GM19455 (cell line): Measurements from ENCODE around the gene TAF1B.
"Not testable (repeated sequence)": the region's sequence is repeated elsewhere in the genome, so short reads cannot be mapped to it uniquely, and the experiment has no call there.

ENCODE experiments used
- ATAC-seq: cut with Tn5 transposase; IDR thresholded peaks from one replicate; pipeline ENCODE4 v1.9.1; 2021; ENCODE audit not compliant: unreplicated experiment

TAF1B gene

DNA sequence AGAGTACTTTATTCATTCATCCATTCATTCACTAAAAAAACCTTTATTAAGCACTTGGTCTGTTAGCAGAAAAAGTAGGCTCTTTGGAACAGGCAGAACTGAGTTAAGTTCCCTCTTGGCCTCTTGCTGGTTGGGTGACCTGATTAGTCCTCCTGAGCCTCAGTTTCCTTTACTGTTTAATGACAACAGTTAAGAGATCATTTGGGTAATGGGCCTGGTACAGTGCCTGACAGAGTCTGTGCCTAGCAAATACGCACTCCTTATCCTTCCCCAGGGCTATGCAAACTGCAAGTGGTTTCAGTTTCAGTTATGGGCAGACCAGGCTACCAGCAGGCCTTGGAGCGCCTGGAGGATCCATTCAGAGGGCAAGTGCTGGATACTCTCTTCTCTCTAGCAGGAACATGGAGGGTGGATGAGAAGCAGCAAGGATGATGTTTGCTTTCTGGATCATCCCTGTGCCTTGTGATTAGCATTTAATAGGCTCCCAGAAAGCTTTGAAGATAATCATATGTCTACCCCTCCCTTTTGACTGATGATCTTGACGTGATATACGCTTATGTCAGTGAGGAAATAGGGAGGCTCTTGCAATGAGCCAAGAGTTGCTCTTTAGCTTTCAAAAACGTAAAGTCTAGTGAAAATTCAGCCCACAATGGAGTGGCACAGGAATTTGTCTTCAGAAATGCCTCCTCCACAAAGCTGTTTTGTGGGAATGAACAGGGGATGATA, 12.4 kb upstream of the TAF1B start:
- ATAC-seq, result no peak

DNA sequence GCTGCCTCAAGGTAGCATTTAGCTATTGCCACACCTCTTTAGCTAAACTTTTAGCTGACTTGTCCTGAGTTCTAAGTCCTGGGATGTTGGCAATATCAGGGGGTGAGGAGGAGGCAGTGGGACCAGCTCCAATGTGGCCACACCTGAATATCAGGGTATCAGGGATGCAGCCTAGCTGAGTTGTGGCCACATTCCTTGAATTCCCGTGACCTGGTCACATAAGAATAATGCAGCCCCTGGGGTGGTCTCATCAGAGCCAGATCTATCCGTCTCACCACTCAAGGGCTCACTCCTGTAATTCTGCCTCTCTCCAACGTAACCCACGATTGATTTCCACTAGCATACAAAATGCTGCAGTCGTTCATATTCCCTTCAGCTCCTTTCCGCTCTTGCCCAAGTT, 11.6 kb upstream of the TAF1B start:
- ATAC-seq, result no peak

DNA sequence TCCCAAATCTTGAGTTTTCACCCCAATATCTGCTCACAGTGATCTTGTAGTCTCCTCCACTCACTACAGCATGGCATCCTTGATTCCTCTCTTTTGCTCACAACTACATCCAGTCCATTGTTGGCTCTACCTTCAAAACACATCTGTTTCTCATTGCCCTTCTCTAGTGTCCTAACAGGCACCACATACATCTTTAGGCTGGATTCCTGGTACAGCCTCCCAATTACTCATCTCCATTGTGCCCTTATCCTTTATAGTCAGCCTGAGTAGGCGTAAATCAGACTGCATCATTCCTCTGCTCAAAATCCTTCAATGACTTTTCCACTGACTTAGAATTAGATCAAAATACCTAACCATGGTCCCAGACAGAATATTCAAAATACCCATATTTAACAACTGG, 10.7 kb upstream of the TAF1B start:
- ATAC-seq, result no peak

DNA sequence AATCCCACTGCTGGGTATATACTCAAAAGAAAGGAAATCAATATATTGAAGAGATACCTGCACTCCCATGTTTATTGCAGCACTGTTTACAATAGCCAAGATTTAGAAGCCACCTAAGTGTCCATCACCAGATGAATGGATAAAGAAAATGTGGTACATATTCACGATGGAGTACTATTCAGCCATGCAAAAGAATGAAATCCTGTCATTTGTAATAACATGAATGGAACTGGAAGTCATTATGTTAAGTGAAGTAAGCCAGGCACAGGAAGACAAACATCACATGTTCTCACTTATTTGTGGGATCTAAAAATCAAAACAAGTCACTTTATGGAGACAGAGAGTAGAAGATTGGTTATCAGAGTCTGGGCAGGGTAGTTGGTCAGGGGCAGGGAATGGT, 8.2 kb upstream of the TAF1B start:
- ATAC-seq, result not testable (repeated sequence)

DNA sequence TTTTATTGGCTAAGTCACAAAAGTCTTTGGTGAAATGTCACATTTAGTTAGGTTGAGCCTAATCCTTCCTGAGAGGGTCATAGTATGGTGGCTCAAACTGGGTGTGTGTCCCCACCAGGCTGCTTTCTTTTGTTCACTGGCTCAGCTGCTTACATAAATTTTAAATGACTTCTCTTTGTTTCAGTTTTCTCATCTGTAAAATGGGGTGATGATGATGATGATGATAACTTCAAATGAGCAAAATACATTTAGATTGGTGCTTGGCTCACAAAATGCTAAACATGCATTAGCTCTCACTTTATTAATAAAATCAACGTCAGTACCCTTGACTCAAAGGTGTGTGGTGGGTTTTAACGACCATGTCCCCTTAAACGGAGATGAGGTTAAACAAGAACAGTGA, 7.2 kb upstream of the TAF1B start:
- no peak for ATAC-seq

DNA sequence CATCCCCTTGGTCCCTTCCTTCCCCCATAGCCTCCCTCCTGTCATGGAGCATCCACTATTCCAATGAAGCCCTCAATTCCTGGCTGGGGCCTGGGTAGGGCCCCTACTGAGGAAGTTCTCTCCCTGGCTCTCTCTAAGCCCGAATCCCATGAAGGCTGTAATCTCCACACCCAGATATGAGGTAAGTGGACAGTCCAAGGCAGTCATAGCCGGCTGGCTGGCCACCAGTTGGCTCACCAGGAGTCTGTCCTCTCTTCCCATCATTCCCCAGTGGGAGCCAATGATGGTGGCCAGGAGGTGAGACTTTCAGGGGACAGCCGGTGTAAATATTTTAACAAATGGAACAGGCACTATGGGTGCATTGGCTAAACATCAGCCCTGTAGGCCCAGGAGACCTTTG, 6.8 kb upstream of the TAF1B start:
- no peak for ATAC-seq

DNA sequence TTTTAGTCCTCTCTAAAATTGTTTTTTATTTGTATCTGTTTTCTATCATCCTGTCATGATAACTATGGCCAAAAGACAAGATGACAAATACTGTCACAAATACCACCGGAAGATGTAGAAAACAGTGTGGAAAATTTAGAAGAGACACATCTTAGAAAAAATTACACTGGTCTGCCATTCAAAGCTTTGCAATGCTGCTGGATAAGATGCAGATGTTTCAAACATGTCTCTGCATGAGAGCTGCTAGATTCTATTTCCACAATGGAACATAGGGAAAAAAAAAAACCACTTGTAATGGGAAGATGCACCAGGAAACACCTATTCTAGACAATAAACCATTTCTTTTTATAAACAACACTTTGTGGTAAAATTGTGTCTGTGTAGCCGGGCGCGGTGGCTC, 5.8 kb upstream of the TAF1B start:
- no peak for ATAC-seq

DNA sequence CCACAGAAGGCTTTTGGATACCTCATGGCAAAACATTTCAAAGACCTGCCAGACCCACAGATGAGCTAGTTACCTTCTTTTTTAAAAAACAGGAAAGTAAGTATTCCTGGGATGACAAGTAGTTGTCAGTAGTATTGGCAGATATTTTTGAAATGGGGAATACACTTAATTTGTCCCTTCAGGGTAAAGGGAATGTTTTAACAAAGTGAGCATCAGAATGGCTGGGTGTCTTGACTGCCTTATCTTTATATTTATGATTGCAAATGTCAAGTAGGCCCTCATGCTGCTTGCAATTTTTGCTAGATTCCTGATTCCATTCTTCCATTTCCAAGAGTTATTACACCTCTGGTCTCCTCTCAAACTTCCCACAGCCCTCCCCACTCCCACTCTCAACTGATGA, 4.9 kb upstream of the TAF1B start:
- no peak for ATAC-seq

DNA sequence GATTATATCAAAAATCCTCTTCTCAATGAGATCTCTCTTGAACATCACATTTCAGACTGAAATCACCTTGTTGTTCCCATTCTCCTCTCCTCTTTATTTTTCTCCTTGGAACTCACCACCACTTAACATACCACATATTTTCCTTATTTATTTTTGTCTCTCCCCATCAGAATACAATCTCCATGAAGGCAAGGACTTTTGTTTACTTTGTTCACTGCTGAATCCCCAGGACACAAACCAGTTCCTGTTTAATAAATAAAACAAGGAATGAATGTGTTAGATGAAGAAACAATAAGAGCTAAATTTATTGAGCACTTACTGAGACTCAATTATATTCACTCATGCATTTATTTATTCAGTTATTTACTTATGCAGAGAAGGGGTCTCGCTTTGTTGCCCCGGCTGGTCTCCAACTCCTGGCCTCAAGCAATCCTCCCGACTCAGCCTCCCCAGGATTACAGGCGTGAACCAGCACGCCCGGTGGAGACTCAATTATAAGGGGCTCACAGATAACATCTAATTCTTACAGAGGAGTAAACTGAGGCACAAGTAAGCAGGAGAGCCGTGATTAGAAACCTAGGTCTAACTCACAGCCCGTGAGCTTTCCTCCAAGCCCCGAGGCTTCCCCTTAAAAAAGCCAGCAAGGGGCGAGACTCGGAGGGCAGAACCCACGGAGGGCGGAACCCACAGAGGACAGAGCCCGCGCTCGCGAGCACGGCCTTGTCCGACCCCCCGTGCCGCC, 616 bp upstream of the TAF1B start:
- no peak for ATAC-seq

DNA sequence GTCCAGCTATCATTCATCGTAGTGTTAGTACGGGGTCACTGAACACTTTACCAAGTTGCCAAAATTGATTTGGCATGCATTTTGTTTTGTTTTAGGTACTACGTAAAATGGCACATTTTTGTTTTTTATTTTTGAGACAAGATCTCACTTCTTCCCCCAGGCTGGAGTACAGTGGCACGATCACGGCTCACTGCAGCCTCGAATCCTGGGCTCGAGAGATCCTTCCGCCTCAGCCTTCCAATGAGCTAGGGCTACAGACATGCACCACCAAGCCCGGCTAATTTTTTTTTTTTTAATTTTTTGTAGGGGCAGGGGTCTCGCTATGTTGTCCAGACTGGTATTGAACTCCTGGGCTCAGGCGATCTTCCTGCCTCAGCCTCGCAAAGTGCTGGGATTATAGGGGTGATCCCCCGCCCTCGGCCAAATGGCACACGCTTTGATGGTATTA, 786 bp downstream of the TAF1B start:
- peak; percentile 2 for ATAC-seq

DNA sequence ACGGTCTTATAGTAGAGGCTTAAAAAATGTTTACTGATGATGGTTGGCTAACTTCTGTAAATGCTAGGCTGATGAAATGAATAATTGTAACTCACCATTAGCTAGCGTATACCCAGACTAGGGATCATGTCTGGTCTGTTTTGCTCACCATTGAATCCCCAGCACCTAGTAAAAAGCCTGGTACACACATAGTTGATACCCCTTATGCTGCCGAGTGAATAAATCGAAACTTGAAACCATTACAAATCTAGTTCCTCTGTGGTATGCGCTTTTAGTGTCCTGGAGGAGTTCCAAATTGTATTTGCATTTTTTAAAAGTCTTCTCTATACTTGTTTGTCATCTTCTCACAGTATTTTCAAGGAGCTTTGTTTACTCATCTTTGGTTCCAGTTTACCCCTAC, 1.3 kb downstream of the TAF1B start:
- ATAC-seq, result peak; percentile 28

DNA sequence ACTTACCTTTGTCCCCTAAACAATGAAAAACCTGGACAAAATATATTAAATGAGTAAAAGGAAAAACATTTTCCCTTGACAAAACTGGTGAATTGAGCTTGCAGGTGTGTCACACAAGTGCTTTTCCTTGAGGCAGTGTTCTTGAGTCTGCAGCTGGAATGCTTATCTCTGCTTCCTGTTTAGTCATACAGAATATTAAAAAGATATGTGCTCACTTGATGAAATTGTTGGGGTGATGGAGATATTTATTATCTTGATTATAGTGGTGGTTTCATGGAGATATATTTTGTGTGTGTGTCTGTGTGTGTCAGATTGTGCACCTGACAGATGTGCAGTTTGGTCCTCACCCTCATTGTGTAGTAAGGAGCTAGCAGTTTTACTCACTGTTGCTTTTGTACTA, 3.3 kb downstream of the TAF1B start:
- ATAC-seq, result no peak

DNA sequence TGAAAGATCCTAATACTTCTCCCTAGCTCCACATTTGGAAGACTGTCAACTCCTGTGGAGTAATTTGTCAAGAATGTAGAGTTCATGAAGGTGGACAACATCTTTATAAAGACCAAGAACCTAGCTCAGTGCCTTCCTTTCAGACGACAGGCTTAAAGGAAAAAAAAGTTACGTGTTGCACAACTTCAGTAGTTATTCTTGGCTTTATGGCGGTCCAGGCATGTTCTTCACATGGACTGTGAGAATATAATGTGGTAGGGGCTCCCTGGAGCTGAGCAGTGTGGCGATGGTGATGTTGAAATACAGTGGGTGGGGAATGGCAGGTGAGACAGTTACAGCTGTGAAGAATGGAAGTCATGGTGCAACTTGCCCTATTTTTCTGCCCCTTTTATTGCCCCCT, 3.9 kb downstream of the TAF1B start:
- no peak for ATAC-seq

DNA sequence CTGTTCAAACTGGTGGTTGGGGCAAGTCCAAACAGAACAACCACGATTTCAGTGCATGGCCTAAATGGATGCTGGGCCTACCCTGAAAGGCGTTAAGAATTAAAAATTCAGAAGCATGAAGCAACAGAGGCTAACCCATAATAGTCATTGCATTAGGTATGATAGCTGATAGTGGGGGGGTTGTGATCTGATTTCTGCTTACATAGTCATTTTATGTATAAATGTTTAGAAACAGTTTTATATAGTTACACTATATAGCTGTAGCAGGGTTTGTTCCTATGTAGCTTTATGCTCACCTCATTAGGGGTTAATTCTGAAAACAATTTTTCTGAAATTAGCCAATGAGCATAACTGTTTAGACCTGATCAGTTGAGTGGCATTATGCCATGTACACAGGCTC, 9.6 kb downstream of the TAF1B start:
- no peak for ATAC-seq

DNA sequence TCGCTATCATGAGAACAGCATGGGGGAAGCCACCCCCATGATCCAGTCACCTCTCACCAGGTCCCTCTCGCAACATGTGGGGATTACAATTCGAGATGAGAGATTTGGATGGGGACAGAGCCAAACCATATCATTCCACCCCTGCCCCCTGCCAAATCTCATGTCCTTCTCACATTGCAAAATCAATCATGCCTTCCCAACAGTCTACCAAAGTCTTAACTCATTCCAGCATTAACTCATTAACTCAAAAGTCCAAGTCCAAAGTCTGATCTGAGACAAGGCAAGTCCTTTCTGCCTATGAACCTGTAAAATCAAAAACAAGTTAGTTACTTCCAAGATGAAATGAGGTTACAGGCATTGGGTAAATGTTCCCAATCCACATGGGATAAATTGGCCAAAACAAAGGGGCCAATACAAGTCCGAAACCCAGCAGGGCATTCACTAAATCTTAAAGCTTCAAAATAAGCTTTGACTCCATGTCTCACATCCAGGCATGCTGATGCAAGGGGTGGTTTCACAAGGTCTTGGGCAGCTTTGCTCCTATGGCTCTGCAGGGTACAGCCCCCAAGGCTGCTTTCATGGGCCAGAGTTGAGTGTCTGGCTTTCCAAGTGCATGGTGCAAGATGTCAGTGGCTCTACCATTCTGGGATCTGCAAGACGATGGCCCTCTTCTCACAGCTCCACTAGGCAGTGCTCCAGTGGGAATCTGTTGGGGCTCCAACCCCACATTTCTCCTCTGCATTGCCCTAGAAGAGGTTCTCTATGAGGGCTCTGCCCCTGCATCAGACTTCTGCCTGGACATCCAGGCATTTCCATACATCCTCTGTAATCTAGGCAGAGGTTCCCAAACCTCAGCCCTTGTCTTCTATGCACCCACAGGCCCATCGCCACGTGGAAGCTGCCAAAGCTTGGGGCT, 14.8 kb downstream of the TAF1B start:
- no peak for ATAC-seq

DNA sequence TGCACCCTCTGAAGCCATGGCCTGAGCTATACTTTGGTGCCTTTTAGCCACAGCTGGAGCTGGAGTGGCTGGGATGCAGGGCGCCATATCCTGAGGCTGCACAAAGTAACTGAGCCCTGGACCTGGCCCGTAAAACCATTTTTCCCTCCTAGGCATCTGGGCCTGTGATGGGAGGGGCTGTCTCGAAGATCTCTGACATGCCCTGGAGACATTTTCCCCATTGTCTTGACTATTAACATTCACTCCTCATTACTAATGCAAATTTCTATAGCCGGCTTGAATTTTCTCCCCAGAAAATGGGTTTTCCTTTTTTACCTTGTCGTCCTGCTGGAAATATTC, 15.4 kb downstream of the TAF1B start:
- no peak for ATAC-seq

DNA sequence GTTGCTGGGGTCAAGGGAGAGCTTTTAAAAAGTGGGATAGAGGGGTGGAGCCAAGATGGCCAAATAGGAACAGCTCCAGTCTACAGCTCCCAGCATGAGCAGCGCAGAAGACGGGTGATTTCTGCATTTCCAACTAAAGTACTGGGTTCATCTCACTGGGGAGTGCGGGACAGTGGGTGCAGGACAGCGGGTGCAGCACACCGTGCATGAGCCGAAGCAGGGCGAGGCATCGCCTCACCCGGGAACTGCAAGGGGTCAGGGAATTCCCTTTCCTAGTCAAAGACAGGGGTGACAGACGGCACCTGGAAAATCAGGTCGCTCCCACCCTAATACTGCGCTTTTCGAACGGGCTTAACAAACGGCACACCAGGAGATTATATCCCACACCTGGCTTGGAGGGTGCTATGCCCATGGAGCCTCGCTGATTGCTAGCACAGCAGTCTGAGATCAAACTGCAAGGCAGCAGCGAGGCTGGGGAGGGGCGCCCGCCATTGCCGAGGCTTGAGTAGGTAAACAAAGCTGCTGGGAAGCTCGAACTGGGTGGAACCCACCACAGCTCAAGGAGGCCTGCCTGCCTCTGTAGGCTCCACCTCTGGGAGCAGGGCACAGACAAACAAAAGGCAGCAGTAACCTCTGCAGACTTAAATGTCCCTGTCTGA, 17.8 kb downstream of the TAF1B start:
- not testable (repeated sequence) for ATAC-seq

DNA sequence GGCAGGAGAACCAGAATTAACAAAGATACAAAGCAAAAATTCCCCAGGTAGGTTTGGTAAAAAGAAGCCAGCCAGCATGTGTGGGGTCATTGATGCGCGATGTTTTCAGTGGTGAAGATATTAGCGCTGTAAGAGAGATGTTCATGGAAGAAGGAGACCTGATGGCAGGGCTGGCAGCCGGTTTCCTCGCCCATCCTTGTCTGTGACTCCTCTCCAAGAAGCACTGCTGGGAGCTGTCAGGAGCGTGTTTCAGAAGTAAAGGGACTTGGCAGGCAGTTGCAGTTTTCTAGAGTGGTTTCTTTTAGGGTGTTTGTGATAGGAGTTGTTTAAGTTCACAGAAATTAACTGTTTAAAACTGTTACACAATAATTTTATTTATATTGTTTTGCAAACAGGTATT, 24.6 kb downstream of the TAF1B start:
- no peak for ATAC-seq

DNA sequence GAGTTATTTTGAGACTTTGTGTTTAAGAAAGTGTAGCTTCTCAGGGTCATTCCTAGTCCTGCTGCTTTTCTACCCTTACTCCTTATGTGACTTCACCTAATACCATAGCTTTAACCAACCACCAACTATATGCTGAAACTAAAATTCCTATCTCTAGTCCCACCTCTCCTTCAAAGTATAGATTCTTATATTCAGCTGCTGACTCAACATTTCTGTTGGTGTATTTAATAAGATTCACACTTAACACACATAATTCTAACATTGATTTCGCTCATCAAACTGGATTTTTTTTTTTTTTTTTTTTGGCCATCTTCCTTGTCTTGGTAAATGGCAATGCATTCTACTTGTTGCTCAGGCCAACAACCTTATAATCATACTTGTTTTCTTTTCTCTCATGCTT, 30.1 kb downstream of the TAF1B start:
- ATAC-seq, result no peak

DNA sequence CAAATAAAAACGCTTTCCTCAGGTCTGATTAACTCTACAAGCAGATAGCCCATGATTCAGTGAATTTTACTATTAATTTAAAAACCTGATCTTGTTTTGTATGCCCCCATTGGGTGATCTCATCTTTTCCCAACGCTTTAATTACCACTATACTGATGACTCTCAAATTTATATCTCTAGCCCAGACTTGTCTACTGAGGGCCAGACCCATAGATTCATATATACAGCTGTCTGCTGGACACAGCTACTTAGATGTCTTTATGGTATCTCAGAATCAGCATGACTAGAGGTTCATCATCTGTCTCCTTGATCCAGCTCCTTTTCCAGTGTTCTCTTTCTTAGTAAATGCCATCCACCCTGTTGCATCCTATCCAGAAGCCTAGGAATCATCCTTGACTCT, 33.8 kb downstream of the TAF1B start:
- no peak for ATAC-seq

DNA sequence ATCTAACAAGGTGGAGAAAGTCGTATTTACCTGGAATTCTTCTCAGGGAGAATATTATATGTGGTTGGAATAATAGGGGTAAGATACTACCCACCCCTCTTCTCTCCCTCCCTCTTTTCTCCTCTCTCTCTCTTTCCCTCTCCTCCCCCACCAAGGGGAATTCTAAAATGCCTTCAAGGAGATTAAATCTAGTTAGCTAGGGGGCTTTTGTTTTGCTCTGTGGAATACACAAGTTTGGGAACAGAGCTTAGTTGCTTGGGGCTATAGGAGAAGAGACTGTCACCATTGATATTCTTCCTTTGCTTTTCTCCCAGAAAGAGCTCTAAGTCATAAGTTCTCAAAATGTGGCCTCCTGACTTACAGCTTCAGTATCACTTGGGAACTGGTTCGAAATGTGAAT, 34.5 kb downstream of the TAF1B start:
- ATAC-seq, result no peak
